Astrocyte (in vitro differentiated cells and primary cell): ENCODE data around the gene WIF1. TPM values are rescaled to one million over a fixed set of nuclear protein-coding genes. Genes with fewer than 3 reads are reported as not detected.

ENCODE experiments used
- DNase-seq: peaks from one replicate; pipeline ENCODE4 v3.0.0-alpha.2; 2010; ENCODE audit warnings: low read depth
- FAIRE-seq: peaks from 2 replicates; lab custom pipeline; 2011; peaks lifted over from hg19 to GRCh38; lab: Jason Lieb, UNC
- H2AFZ ChIP-seq: 2 replicates; pipeline ENCODE4 v1.6.0; 2012; ENCODE audit warnings: low read depth, low read length, inconsistent platforms
- H3K27ac ChIP-seq: 2 replicates; pipeline ENCODE4 v1.5.1; 2011; ENCODE audit warnings: low read depth, low read length, inconsistent platforms
- H3K27me3 ChIP-seq: 2 replicates; pipeline ENCODE4 v1.6.0; 2011; ENCODE audit warnings: low read length, inconsistent platforms; ENCODE audit not compliant: insufficient read depth
- H3K36me3 ChIP-seq: 2 replicates; pipeline ENCODE4 v1.5.1; 2011; ENCODE audit warnings: low read length, inconsistent platforms; ENCODE audit not compliant: insufficient read depth
- H3K4me1 ChIP-seq: 2 replicates; pipeline ENCODE4 v1.5.1; 2011; ENCODE audit warnings: low read length, inconsistent platforms; ENCODE audit not compliant: insufficient read depth
- H3K4me2 ChIP-seq: 2 replicates; pipeline ENCODE4 v1.6.0; 2012; ENCODE audit warnings: low read length, inconsistent platforms
- H3K4me3 ChIP-seq: 2 replicates; pipeline ENCODE4 v1.5.1; 2011; ENCODE audit warnings: low read depth, mild to moderate bottlenecking, low read length, inconsistent platforms; ENCODE audit not compliant: insufficient read depth
- H3K79me2 ChIP-seq: 2 replicates; pipeline ENCODE4 v1.6.0; 2012; ENCODE audit warnings: mild to moderate bottlenecking, low read length, inconsistent platforms; ENCODE audit not compliant: insufficient read depth
- H3K9ac ChIP-seq: 2 replicates; pipeline ENCODE4 v1.6.0; 2012; ENCODE audit warnings: mild to moderate bottlenecking, low read length, inconsistent platforms
- H3K9me3 ChIP-seq: 2 replicates; pipeline ENCODE4 v1.5.1; 2012; ENCODE audit warnings: low read depth, mild to moderate bottlenecking, low read length, inconsistent platforms; ENCODE audit not compliant: insufficient read depth
- H4K20me1 ChIP-seq: 2 replicates; pipeline ENCODE4 v1.6.0; 2012; ENCODE audit warnings: low read length, inconsistent platforms; ENCODE audit not compliant: insufficient read depth
- H3K27ac Mint-ChIP-seq: one replicate; pipeline ENCODE4 v1.8.0; 2021; ENCODE audit warnings: mild to moderate bottlenecking, mixed read lengths; ENCODE audit not compliant: unreplicated experiment
- H3K27me3 Mint-ChIP-seq: one replicate; pipeline ENCODE4 v1.8.0; 2021; ENCODE audit warnings: low read depth, mixed read lengths; ENCODE audit not compliant: unreplicated experiment
- H3K36me3 Mint-ChIP-seq: one replicate; pipeline ENCODE4 v1.8.0; 2021; ENCODE audit warnings: low read depth, mixed read lengths; ENCODE audit not compliant: unreplicated experiment
- H3K4me1 Mint-ChIP-seq: one replicate; pipeline ENCODE4 v1.8.0; 2021; ENCODE audit warnings: low read depth, mixed read lengths; ENCODE audit not compliant: unreplicated experiment
- H3K4me3 Mint-ChIP-seq: one replicate; pipeline ENCODE4 v1.8.0; 2021; ENCODE audit warnings: mild to moderate bottlenecking, moderate library complexity, mixed read lengths; ENCODE audit not compliant: unreplicated experiment
- H3K9me3 Mint-ChIP-seq: one replicate; pipeline ENCODE4 v1.8.0; 2021; ENCODE audit warnings: mild to moderate bottlenecking, mixed read lengths; ENCODE audit not compliant: unreplicated experiment
- EZH2 ChIP-seq: IDR thresholded peaks from 2 replicates; pipeline ENCODE4 v1.6.1; 2012; ENCODE audit warnings: mild to moderate bottlenecking, low read length, inconsistent platforms; ENCODE audit not compliant: insufficient read depth
- total RNA-seq: library from RNA; stranded (reverse); gene quantifications from 2 replicates; pipeline ENCODE4 v1.2.1, GENCODE V29; 2021
- TF ChIP-seq, protein P1 (sequence below): IDR thresholded peaks from 2 replicates; pipeline ENCODE4 v1.5.1; 2011; ENCODE audit warnings: low read depth, mild to moderate bottlenecking, inconsistent platforms, low read length, moderate library complexity; ENCODE audit not compliant: insufficient read depth

WIF1 gene
- total RNA-seq, 1 donor from 2014 or later: not detected

DNA sequence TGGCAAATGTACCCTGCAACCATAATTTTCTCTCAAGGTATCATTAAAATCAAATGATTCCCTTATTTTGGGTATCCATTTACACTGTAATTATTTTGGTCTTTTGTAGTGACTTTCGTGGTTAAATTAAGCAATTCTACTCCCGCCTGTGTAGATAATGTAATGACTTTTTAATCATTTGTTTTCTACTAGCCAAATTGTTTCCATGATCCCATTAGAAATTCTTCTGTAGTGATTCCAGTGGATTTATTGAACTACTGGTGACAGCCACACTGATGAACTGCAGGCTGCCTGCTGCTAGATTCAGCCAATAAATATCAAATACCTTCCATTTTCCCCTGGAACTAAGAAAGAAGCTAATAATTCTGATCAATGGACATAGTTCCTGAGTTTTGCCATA is 96.0 kb downstream of the WIF1 start:
- Histone ChIP-seq H3K4me3 (no peak overlapping the region), H3K27ac (no peak overlapping the region), H3K4me2 (no peak overlapping the region), H3K9ac (no peak overlapping the region), H2AFZ (no peak overlapping the region), H4K20me1 (no peaks in the 10 kb centered on the region), H3K79me2 (no peaks in the 10 kb centered on the region), H3K27me3 (peaks cover 13% of the 10 kb centered on the region), H3K36me3 (no peaks in the 10 kb centered on the region), H3K4me1 (no peaks in the 10 kb centered on the region), H3K9me3 (no peaks in the 10 kb centered on the region)
- H3K27ac Mint-ChIP-seq: no peak overlapping the region
- H3K4me3 Mint-ChIP-seq: no peak overlapping the region
- H3K27me3 Mint-ChIP-seq: peaks cover 6% of the 10 kb centered on the region
- FAIRE-seq (no peak), DNase-seq (no peak)
- no peaks in the 10 kb centered on the region for H3K36me3 Mint-ChIP-seq
- TF ChIP-seq, protein P1, sequence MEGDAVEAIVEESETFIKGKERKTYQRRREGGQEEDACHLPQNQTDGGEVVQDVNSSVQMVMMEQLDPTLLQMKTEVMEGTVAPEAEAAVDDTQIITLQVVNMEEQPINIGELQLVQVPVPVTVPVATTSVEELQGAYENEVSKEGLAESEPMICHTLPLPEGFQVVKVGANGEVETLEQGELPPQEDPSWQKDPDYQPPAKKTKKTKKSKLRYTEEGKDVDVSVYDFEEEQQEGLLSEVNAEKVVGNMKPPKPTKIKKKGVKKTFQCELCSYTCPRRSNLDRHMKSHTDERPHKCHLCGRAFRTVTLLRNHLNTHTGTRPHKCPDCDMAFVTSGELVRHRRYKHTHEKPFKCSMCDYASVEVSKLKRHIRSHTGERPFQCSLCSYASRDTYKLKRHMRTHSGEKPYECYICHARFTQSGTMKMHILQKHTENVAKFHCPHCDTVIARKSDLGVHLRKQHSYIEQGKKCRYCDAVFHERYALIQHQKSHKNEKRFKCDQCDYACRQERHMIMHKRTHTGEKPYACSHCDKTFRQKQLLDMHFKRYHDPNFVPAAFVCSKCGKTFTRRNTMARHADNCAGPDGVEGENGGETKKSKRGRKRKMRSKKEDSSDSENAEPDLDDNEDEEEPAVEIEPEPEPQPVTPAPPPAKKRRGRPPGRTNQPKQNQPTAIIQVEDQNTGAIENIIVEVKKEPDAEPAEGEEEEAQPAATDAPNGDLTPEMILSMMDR: no peak
- no peak for TF ChIP-seq EZH2
- no peaks in the 10 kb centered on the region for H3K4me1 Mint-ChIP-seq
- H3K9me3 Mint-ChIP-seq: peaks cover 7% of the 10 kb centered on the region

DNA sequence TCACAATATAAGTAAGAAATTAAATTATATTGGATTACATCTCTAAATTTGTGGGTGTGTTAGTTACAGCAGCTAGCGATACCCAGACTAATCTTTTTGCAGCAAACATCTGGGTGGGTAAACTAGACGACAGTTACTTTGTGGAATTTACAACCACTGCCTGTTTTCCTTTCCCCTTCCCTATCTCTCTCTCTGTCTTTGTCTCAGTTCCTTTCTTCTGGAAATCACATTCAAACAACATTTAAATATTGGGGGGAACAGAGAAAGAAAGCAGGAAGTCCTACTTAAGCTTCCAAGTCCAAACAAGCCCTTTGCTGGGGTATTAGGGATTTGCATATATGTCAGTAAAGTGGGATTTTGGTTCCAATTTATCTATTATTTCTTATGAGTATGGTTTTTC is 97.6 kb downstream of the WIF1 start:
- Mint-ChIP-seq H3K9me3 (peaks cover 7% of the 10 kb centered on the region), H3K36me3 (no peaks in the 10 kb centered on the region), H3K4me1 (no peaks in the 10 kb centered on the region), H3K27me3 (peaks cover 6% of the 10 kb centered on the region), H3K27ac (no peak overlapping the region), H3K4me3 (no peak overlapping the region)
- Histone ChIP-seq H4K20me1 (no peaks in the 10 kb centered on the region), H3K4me3 (no peak overlapping the region), H3K4me1 (no peaks in the 10 kb centered on the region), H3K9me3 (no peaks in the 10 kb centered on the region), H3K9ac (no peak overlapping the region), H3K4me2 (no peak overlapping the region), H3K36me3 (no peaks in the 10 kb centered on the region), H3K27ac (no peak overlapping the region), H3K27me3 (peaks cover 13% of the 10 kb centered on the region), H2AFZ (no peak overlapping the region), H3K79me2 (no peaks in the 10 kb centered on the region)
- no peak for FAIRE-seq
- no peak for TF ChIP-seq EZH2
- TF ChIP-seq, protein P1: no peak
- no peak for DNase-seq

GRCh38 chr12:65022960-65023359 is 98.1 kb downstream of the WIF1 start:
- H4K20me1 ChIP-seq: no peaks in the 10 kb centered on the region
- no peak overlapping the region for H3K27ac Mint-ChIP-seq
- no peaks in the 10 kb centered on the region for H3K4me1 ChIP-seq
- no peaks in the 10 kb centered on the region for H3K79me2 ChIP-seq
- H3K27ac ChIP-seq: no peak overlapping the region
- TF ChIP-seq EZH2: no peak
- no peaks in the 10 kb centered on the region for H3K4me1 Mint-ChIP-seq
- peaks cover 6% of the 10 kb centered on the region for H3K27me3 Mint-ChIP-seq
- no peak for DNase-seq
- H3K36me3 Mint-ChIP-seq: no peaks in the 10 kb centered on the region
- H3K4me3 ChIP-seq: no peak overlapping the region
- H3K9ac ChIP-seq: no peak overlapping the region
- H3K27me3 ChIP-seq: peaks cover 15% of the 10 kb centered on the region
- FAIRE-seq: no peak
- peaks cover 5% of the 10 kb centered on the region for H3K9me3 Mint-ChIP-seq
- no peak overlapping the region for H2AFZ ChIP-seq
- no peaks in the 10 kb centered on the region for H3K9me3 ChIP-seq
- H3K4me2 ChIP-seq: no peak overlapping the region
- no peak overlapping the region for H3K4me3 Mint-ChIP-seq
- H3K36me3 ChIP-seq: no peaks in the 10 kb centered on the region
